ENCODE data around the gene MICAL1.
A peak's percentile ranks its signal among the peaks of the same experiment; 100 is the strongest.

Gene MICAL1, protein sequence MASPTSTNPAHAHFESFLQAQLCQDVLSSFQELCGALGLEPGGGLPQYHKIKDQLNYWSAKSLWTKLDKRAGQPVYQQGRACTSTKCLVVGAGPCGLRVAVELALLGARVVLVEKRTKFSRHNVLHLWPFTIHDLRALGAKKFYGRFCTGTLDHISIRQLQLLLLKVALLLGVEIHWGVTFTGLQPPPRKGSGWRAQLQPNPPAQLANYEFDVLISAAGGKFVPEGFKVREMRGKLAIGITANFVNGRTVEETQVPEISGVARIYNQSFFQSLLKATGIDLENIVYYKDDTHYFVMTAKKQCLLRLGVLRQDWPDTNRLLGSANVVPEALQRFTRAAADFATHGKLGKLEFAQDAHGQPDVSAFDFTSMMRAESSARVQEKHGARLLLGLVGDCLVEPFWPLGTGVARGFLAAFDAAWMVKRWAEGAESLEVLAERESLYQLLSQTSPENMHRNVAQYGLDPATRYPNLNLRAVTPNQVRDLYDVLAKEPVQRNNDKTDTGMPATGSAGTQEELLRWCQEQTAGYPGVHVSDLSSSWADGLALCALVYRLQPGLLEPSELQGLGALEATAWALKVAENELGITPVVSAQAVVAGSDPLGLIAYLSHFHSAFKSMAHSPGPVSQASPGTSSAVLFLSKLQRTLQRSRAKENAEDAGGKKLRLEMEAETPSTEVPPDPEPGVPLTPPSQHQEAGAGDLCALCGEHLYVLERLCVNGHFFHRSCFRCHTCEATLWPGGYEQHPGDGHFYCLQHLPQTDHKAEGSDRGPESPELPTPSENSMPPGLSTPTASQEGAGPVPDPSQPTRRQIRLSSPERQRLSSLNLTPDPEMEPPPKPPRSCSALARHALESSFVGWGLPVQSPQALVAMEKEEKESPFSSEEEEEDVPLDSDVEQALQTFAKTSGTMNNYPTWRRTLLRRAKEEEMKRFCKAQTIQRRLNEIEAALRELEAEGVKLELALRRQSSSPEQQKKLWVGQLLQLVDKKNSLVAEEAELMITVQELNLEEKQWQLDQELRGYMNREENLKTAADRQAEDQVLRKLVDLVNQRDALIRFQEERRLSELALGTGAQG

GRCh38 chr6:109455437-109456110 is at the start of gene MICAL1:
TSS of gene MICAL1 (minus strand) at chr6:109455772. CDS start at chr6:109454196, 1,576 bp downstream.
- DNase-seq (ENCODE audit: low read depth in 2 of 2): peak; percentile 35 to 44

DNA sequence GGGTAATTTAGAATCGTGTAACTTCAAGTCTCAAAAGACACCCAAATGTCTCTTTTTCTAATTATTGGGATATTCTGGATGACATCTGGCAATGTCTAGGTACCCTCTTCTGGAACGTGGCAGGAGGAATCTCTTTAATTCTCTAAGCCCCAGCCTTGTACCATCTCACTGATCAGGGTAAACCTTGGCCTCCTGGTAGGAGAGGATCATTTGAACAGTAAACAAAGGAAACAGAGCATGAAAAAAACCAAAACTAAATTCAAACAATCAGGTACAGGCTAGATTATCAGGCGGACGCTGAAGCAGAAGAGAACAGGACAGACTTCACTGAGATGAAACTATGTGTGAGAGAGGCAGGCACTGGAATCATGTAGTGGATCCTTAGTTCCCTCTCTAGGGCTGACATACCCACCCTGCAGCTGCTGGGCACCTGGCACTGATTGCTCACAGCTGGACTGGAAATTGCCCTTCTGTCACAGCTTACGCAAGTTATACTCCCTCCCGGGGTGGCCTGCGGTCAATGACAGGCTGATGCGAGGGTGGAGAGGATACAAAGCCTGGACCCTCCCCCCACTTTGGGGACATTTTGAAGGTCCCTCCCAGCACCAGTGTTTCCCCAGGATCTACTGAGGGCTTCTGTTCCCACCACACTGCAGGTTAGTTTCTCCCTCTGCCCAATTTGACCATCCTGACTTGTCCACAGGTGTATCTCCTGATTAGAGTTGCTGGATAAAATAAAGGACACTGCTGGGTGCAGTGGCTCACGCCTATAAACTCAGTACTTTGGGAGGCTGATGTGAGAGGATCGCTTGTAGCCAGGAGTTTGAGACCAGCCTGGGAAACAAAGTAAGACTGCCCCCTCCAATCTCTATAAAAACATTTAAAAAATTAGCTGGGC is 48.0 kb upstream of the MICAL1 start:
- no peak for DNase-seq (ENCODE audit: low read depth in 2 of 2)

- DNase-seq (ENCODE audit: low read depth in 2 of 2): no peak
Measured at GRCh38 chr6:109498936-109499335, 43.4 kb upstream of the MICAL1 start.

GRCh38 chr6:109498052-109498451 is 42.5 kb upstream of the MICAL1 start:
- DNase-seq (ENCODE audit: low read depth in 2 of 2): no peak

DNA sequence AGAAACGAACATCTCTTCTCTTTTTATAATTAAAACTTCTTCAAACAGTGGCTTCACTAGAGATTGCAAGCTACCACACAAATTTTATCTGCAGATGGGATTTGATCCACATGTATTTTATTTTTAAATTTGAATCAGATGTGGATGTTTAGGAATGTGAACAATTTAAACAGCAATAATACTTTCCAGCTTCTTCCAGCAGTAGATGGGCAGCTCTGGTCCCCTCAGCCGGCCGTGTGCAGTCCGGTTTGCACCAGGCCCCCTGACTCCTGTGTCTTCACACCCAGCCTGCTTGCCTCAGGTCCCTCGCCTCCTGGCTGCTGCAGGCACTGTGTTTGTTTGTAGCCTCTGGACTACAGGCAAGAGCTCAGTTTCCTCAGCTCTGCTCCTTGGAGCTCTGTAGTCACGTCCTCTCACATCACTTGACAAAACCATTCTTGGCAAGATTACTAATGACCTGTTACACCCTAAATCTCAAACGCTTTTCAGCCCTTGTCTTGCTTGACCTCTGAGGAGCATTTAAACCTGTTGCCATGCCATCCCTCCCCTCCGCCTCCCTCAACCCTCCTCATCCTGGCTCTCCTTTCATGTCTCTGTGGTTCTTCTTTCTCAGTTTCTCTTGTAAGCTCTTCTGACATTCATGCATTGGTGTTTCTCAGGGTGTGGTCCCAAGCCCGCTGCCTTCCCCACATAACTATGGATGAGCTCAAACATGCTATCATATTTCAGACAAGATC is 40.6 kb upstream of the MICAL1 start:
- no peak for DNase-seq (ENCODE audit: low read depth in 2 of 2)

GRCh38 chr6:109493865-109494264 is 38.3 kb upstream of the MICAL1 start:
- DNase-seq (ENCODE audit: low read depth in 2 of 2): no peak

DNA sequence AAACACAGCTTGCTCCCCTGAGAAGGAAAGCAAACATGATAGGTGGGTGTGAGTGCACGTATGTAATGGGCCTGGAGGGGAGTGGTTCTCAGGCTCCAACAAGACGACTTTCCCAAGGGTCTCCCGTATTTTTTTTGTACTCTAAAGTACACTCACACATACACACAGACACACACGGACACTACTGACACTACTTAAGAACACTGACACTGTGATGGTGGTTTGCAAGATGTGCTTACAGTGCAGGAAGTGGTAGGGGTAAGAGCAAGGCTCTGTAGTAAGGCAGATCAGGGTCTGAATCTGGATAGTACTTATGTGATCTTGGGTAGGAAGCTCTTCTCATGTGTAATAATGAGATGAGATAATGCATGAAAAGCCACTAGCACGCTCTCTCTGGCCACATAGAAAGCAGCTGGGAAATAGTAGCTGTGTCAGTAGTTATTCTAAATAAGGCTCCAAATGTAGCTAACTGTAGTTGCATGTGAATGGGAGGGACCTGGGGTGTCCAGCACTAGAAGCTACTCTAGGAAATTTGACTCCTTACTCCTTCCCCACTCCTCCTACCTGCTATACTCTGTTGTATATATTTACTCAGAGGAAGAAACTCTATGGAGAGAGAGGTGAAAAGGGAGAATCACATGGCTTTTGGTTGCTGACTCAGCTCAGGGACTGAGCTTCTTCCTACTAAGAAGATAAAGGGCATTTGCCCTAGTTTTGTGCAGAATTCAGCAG is 35.8 kb upstream of the MICAL1 start:
- no peak for DNase-seq (ENCODE audit: low read depth in 2 of 2)

- no peak for DNase-seq (ENCODE audit: low read depth in 2 of 2)
Measured at GRCh38 chr6:109490713-109491112, 35.1 kb upstream of the MICAL1 start.

- DNase-seq (ENCODE audit: low read depth in 2 of 2): no peak
Measured at GRCh38 chr6:109488001-109488400, 32.4 kb upstream of the MICAL1 start.

DNA sequence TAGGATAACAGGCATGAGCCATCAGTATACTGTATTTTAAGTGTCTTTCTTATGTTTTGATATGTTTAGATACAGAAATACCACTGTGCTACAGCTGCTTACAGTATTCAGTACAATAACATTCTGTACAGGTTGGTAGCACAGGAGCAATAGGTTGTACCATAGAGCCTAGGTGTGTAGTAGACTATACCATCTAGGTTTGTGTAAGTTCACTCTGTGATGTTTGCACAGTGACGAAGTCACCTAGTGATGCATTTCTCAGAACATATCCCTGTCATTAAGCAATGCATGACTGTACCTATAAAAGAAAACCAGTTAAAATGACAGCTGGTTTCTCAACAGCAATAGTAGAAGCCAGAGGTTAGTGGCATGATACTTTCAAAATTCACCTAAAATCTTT is 30.5 kb upstream of the MICAL1 start:
- DNase-seq (ENCODE audit: low read depth in 2 of 2): no peak

GRCh38 chr6:109485266-109485935 is 29.8 kb upstream of the MICAL1 start:
- no peak for DNase-seq (ENCODE audit: low read depth in 2 of 2)

- no peak for DNase-seq (ENCODE audit: low read depth in 2 of 2)
Measured at GRCh38 chr6:109484122-109484521, 28.6 kb upstream of the MICAL1 start.

DNA sequence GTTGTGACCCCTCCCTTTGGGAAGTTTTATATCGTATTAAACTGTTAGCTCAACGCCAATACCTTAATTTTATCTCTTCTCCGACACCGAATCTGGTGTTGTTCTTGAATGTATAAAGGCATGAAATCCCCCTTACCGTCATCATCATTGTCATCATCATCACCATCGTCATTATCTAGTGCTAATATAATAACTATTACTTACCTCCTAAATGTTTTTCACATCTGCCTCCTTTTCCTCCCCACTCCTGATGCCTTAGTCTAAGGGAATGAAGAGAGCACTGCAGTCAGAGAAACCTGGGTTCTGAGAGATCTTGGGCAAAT is 28.1 kb upstream of the MICAL1 start:
- no peak for DNase-seq (ENCODE audit: low read depth in 2 of 2)

- DNase-seq (ENCODE audit: low read depth in 2 of 2): peak; percentile 68 to 74
Measured at GRCh38 chr6:109482905-109483734, 27.5 kb upstream of the MICAL1 start, which contains the start of gene ZBTB24. TSS of gene ZBTB24 (minus strand) at chr6:109483219. CDS start at chr6:109482026, 1,193 bp downstream.

GRCh38 chr6:109480993-109481480 is 25.5 kb upstream of the MICAL1 start:
- DNase-seq (ENCODE audit: low read depth in 2 of 2): no peak

- no peak for DNase-seq (ENCODE audit: low read depth in 2 of 2)
Measured at GRCh38 chr6:109478841-109479624, 23.5 kb upstream of the MICAL1 start.

GRCh38 chr6:109478222-109478805 is 22.7 kb upstream of the MICAL1 start:
- no peak for DNase-seq (ENCODE audit: low read depth in 2 of 2)

Measured in stimulated activated CD8-positive, alpha-beta memory T cell treated with anti-CD3 and anti-CD28 coated beads, Interleukin-7, amount 100 ng/mL, for 1 hour (primary cell).